SK-N-SH (cell line): ENCODE results near the gene SH2D3C. TPM values are rescaled to one million over a fixed set of nuclear protein-coding genes. Genes with fewer than 3 reads are reported as not detected.

Experiments
- CTCF ChIA-PET: fragments of 300-600, 350-600 bp; formaldehyde crosslinking; extraction: SDS; loops from one replicate; lab custom pipeline; 2021; lab: Yijun Ruan, JAX
- POLR2A ChIA-PET: fragments of 350-600 bp; sonication (Branson Sonifier 250); formaldehyde crosslinking; extraction: SDS; loops from one replicate; lab custom pipeline; 2020; ENCODE audit warnings: antibody characterized with exemption, inconsistent platforms; lab: Yijun Ruan, JAX
- DNase-seq: peaks from one replicate; pipeline ENCODE4 v3.0.0; 2012
- H2AFZ ChIP-seq: fragments of 200-600 bp; sonication (generic); 2 replicates; pipeline ENCODE4 v1.8.1; 2016; ENCODE audit warnings: antibody characterized with exemption, mild to moderate bottlenecking, low read depth
- H3F3A ChIP-seq: fragments of 200-600 bp; sonication (generic); replicated peaks from 2 replicates; pipeline ENCODE3; 2016; ENCODE audit warnings: antibody characterized with exemption, mild to moderate bottlenecking; ENCODE audit not compliant: insufficient read depth
- H3K27ac ChIP-seq, 2 experiments: fragments of 200-500 bp in 1 of 2; fragments of 200-600 bp in 1 of 2; sonication (Bioruptor generic) in 1 of 2; sonication (generic), shearing (Covaris generic) in 1 of 2; 2 replicates each; pipeline versions ENCODE4 v1.5.1 to v1.6.1; 2014 to 2016; ENCODE audit warnings: low read depth in 2 of 2, inconsistent platforms in 1 of 2, low read length in 1 of 2, mild to moderate bottlenecking in 1 of 2, mixed read lengths in 1 of 2
- H3K27me3 ChIP-seq: fragments of 200-600 bp; sonication (generic), shearing (Covaris generic); 2 replicates; pipeline ENCODE4 v1.6.1; 2016; ENCODE audit warnings: mixed run types; ENCODE audit not compliant: insufficient read depth
- H3K36me3 ChIP-seq, 2 experiments: fragments of 200-500 bp in 1 of 2; fragments of 200-600 bp in 1 of 2; sonication (Bioruptor generic) in 1 of 2; sonication (generic) in 1 of 2; replicated peaks in 1 of 2; 2 replicates each; pipeline versions ENCODE3 to v1.5.1; 2014 to 2016; ENCODE audit warnings: low read length in 1 of 2, mild to moderate bottlenecking in 1 of 2; ENCODE audit not compliant: insufficient read depth in 2 of 2, control insufficient read depth in 1 of 2
- H3K4me1 ChIP-seq, 2 experiments: fragments of 200-500 bp in 1 of 2; fragments of 200-600 bp in 1 of 2; sonication (Bioruptor generic) in 1 of 2; sonication (generic), shearing (Covaris generic) in 1 of 2; 2 replicates each; pipeline versions ENCODE4 v1.5.1 to v1.6.1; 2014 to 2016; ENCODE audit warnings: low read depth in 1 of 2, low read length in 1 of 2, mixed run types in 1 of 2; ENCODE audit not compliant: insufficient read depth in 2 of 2, control insufficient read depth in 1 of 2
- H3K4me2 ChIP-seq: fragments of 200-600 bp; sonication (generic), shearing (Covaris generic); 2 replicates; pipeline ENCODE4 v1.6.1; 2017; ENCODE audit warnings: mixed run types
- H3K4me3 ChIP-seq, 2 experiments: fragments of 200-500 bp in 1 of 2; fragments of 200-600 bp in 1 of 2; sonication (Bioruptor generic) in 1 of 2; sonication (generic), shearing (Covaris generic) in 1 of 2; 2 replicates each; pipeline versions ENCODE4 v1.5.1 to v1.8.1; 2014 to 2016; ENCODE audit warnings: low read depth in 2 of 2, inconsistent platforms in 1 of 2, low read length in 1 of 2, mild to moderate bottlenecking in 1 of 2, mixed read lengths in 1 of 2, moderate library complexity in 1 of 2
- H3K79me2 ChIP-seq: fragments of 200-600 bp; sonication (generic); 2 replicates; pipeline ENCODE4 v1.8.1; 2017; ENCODE audit warnings: mild to moderate bottlenecking; ENCODE audit not compliant: insufficient read depth
- H3K9ac ChIP-seq: fragments of 200-600 bp; sonication (generic); 2 replicates; pipeline ENCODE4 v1.6.1; 2017; ENCODE audit warnings: mixed run types
- H3K9me2 ChIP-seq: fragments of 200-600 bp; sonication (generic); 2 replicates; pipeline ENCODE4 v1.6.1; 2017; ENCODE audit warnings: mixed run types
- H3K9me3 ChIP-seq: fragments of 200-600 bp; sonication (generic); 2 replicates; pipeline ENCODE4 v1.6.1; 2017; ENCODE audit warnings: mixed run types, mild to moderate bottlenecking, moderate library complexity
- H4K20me1 ChIP-seq: fragments of 200-600 bp; sonication (generic); 2 replicates; pipeline ENCODE4 v1.6.1; 2017; ENCODE audit warnings: mild to moderate bottlenecking, mixed run types; ENCODE audit not compliant: insufficient read depth
- EZH2phosphoT487 ChIP-seq: fragments of 200-600 bp; sonication (generic); IDR thresholded peaks from 2 replicates; pipeline ENCODE4 v1.6.1; 2017; ENCODE audit warnings: low read depth, mixed run types, mild to moderate bottlenecking, antibody characterized with exemption, moderate library complexity, borderline replicate concordance
- RCOR1 ChIP-seq: fragments of 150-350 bp; IDR thresholded peaks from 2 replicates; pipeline ENCODE4 v1.6.1; 2017; ENCODE audit warnings: antibody characterized with exemption, low read length
- SIN3A ChIP-seq: IDR thresholded peaks from 2 replicates; pipeline ENCODE4 v1.6.1; 2012; ENCODE audit warnings: low read depth, mild to moderate bottlenecking, low read length, moderate library complexity, borderline replicate concordance
- TEAD4 ChIP-seq: IDR thresholded peaks from 2 replicates; pipeline ENCODE4 v1.4.0; 2012; ENCODE audit warnings: mild to moderate bottlenecking, borderline replicate concordance; ENCODE audit not compliant: insufficient read depth
- WGBS: methylation state at CpG from one replicate; pipeline ENCODE4 v1.1.6; 2017; ENCODE audit warnings: low lambda C conversion rate; 5-methylcytosine and 5-hydroxymethylcytosine counted together
- polyA plus RNA-seq, 3 experiments: library from polyadenylated mRNA; depleted of rRNA; stranded (reverse); fragments of >200 nt; gene quantifications; 2 replicates each; pipeline ENCODE4 v1.2.3, GENCODE V29; 2012
- TF ChIP-seq, protein P1 (sequence below): fragments of 150-350 bp; IDR thresholded peaks from 2 replicates; pipeline ENCODE4 v1.6.1; 2016; ENCODE audit warnings: mild to moderate bottlenecking, low read depth, low read length

SH2D3C gene
- polyA plus RNA-seq, 1 of the 3 experiments (the other 2 are of a cell fraction): 0.15 TPM

DNA sequence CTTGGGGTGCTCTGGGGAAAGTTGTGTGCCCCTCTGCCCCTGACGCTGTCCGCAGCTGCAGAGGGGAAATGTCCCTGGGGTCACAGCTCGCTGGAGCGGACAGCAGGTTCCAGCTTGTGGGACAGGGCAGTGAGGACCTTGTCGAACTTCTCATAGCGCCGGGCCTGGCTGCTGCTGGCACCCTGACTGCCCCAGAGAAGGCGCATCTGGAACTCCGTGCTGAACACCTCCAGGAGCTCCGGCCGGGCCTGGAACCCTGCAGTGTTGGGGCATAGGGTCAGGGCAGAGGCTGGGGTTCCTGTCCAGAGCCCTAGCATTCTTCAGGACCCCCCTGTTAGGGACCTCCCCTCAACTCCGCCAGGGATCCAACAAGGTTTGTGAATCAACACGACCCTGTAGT, 39.8 kb downstream of the SH2D3C start:
- CTCF ChIA-PET: interaction anchor here (10.7 kb wide), 1 partner anchor 150 kb away, joined by 226 read pairs; no protein-coding TSS in a partner anchor

GRCh38 chr9:127735530-127736185, 42.8 kb downstream of the SH2D3C start:
- peaks cover 0 to 3% of the 10 kb centered on the region in 2 experiments for H3K36me3 ChIP-seq
- WGBS: 33% methylated on average over 15 of the region's 15 CpGs
- H3K27ac ChIP-seq: peak overlapping the region in 1 of 2 experiments; percentile 40; a peak in 1 of 4 replicates
- no peaks in the 10 kb centered on the region for H4K20me1 ChIP-seq
- 0 out of 2 replicates have a peak, but pooled peaks have one; percentile 3 for TF ChIP-seq RCOR1
- TF ChIP-seq EZH2phosphoT487: no peak
- no peak overlapping the region for H3K9ac ChIP-seq
- H3F3A ChIP-seq: peaks cover 2% of the 10 kb centered on the region
- no peaks in the 10 kb centered on the region for H3K9me3 ChIP-seq
- H3K4me1 ChIP-seq: peaks cover 5 to 11% of the 10 kb centered on the region in 2 experiments; a peak in 1 of 4 replicates
- ChIA-PET CTCF (interaction anchor here (0.7 to 10.7 kb wide), 49 partner anchors 9 to 332 kb away, joined by 3 to 226 read pairs (median 8); partner anchors contain the start of genes AK1, CDK9, ENG and SLC25A25), POLR2A (interaction anchor here (0.6 to 1.6 kb wide), 8 partner anchors 8 to 164 kb away, joined by 3 to 9 read pairs (median 6); partner anchors contain the start of gene CDK9)
- H3K79me2 ChIP-seq: no peaks in the 10 kb centered on the region
- no peak overlapping the region for H2AFZ ChIP-seq
- no peak for DNase-seq
- H3K4me2 ChIP-seq: no peak overlapping the region
- H3K4me3 ChIP-seq: peak overlapping the region; percentile 79; a peak in 3 of 4 replicates
- H3K27me3 ChIP-seq: no peaks in the 10 kb centered on the region
- H3K9me2 ChIP-seq: no peaks in the 10 kb centered on the region

More for the DNA sequence above, 39.8 kb downstream of the SH2D3C start:
- no peak for DNase-seq
- Histone ChIP-seq H3K9me2 (no peaks in the 10 kb centered on the region), H3K4me2 (no peak overlapping the region), H3F3A (no peaks in the 10 kb centered on the region), H2AFZ (no peak overlapping the region), H3K79me2 (no peaks in the 10 kb centered on the region), H3K9ac (no peak overlapping the region), H3K36me3 (no peaks in the 10 kb centered on the region), H3K4me3 (no peak overlapping the region), H3K27me3 (no peaks in the 10 kb centered on the region), H4K20me1 (no peaks in the 10 kb centered on the region), H3K27ac (no peak overlapping the region), H3K9me3 (no peaks in the 10 kb centered on the region), H3K4me1 (peaks cover 5 to 11% of the 10 kb centered on the region in 2 experiments; a peak in 1 of 4 replicates)
- POLR2A ChIA-PET: no interaction called here
- WGBS: 80% methylated on average over 6 of the region's 13 CpGs
- TF ChIP-seq TEAD4: no peak
- TF ChIP-seq, protein P1, sequence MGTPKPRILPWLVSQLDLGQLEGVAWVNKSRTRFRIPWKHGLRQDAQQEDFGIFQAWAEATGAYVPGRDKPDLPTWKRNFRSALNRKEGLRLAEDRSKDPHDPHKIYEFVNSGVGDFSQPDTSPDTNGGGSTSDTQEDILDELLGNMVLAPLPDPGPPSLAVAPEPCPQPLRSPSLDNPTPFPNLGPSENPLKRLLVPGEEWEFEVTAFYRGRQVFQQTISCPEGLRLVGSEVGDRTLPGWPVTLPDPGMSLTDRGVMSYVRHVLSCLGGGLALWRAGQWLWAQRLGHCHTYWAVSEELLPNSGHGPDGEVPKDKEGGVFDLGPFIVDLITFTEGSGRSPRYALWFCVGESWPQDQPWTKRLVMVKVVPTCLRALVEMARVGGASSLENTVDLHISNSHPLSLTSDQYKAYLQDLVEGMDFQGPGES: no peak
- TF ChIP-seq SIN3A: no peak
